K562 (cell line): Measurements from ENCODE around the gene GABRQ. TPM values are rescaled to one million over a fixed set of nuclear protein-coding genes. Genes with fewer than 3 reads are reported as not detected.

ENCODE experiments used
- ATF1 ChIP-seq, 2 experiments: fragments of 450-650 bp in 1 of 2; IDR thresholded peaks; 2 replicates each; pipeline ENCODE4 v1.6.1; 2016; ENCODE audit warnings: missing compliant biosample characterization in 1 of 2, missing genetic modification characterization in 1 of 2
- ATF7 ChIP-seq: fragments of 450-650 bp; IDR thresholded peaks from 2 replicates; pipeline ENCODE4 v1.7.1; 2014; ENCODE audit warnings: mild to moderate bottlenecking, moderate library complexity
- CHD2 ChIP-seq: IDR thresholded peaks from 2 replicates; pipeline ENCODE4 v1.6.1; 2011; ENCODE audit warnings: low read depth, low read length
- ILK ChIP-seq: fragments of 450-650 bp; IDR thresholded peaks from 2 replicates; pipeline ENCODE4 v1.6.1; 2016; ENCODE audit warnings: missing genetic modification characterization, low read depth, mild to moderate bottlenecking, missing compliant biosample characterization, moderate library complexity, borderline replicate concordance
- JUND ChIP-seq, 2 experiments: IDR thresholded peaks; 2 replicates in 1 of 2; 3 replicates in 1 of 2; pipeline ENCODE4 v1.6.1; 2011; ENCODE audit warnings: borderline replicate concordance in 2 of 2, low read depth in 2 of 2, low read length in 2 of 2, improper control_type of control experiment in 1 of 2, missing biosample characterization in 1 of 2, missing genetic modification characterization in 1 of 2, missing genetic modification reagents in 1 of 2
- KAT2B ChIP-seq: IDR thresholded peaks from one replicate; pipeline ENCODE4 v1.6.1; 2012; ENCODE audit warnings: low read depth, mild to moderate bottlenecking, control low read depth, inconsistent platforms, low read length, moderate library complexity
- MTA1 ChIP-seq: fragments of 450-650 bp; IDR thresholded peaks from 2 replicates; pipeline ENCODE4 v1.6.1; 2017; ENCODE audit warnings: borderline replicate concordance
- PCBP2 ChIP-seq: fragments of 200-400 bp; formaldehyde crosslinking; IDR thresholded peaks from 2 replicates; pipeline ENCODE4 v1.6.1; 2018; ENCODE audit warnings: low read length, low read depth, mild to moderate bottlenecking, moderate library complexity; ENCODE audit not compliant: poor library complexity, severe bottlenecking
- ZNF407 ChIP-seq: fragments of 450-650 bp; IDR thresholded peaks from 2 replicates; pipeline ENCODE4 v1.6.1; 2016; ENCODE audit warnings: low read depth
- ZNF668 ChIP-seq: fragments of 250-450 bp; sonication (Bioruptor Pico); IDR thresholded peaks from 2 replicates; pipeline ENCODE4 v1.8.0; 2022; ENCODE audit warnings: mild to moderate bottlenecking, inconsistent platforms
- polyA plus RNA-seq, 8 experiments: library from polyadenylated mRNA; depleted of rRNA in 4 of 8; stranded (reverse) in 5 of 8; unstranded in 3 of 8; fragments of >200 nt; fragmentation: Nextera tagmentation in 2 of 8; fragmentation: Illumina TruSeq in 1 of 8; extraction: Ambion mirVana in 2 of 8; extraction: Trizol in 1 of 8; gene quantifications; 2 replicates each; pipeline versions ENCODE4 v1.2.1 to v1.2.3, GENCODE V29; 2011 to 2014; ENCODE audit warnings: inconsistent platforms in 1 of 8, missing spikeins in 1 of 8
- total RNA-seq, 7 experiments: library from RNA; depleted of rRNA in 6 of 7; stranded (reverse); fragments of >200 nt in 6 of 7; fragmentation: Illumina TruSeq in 2 of 7; extraction: Trizol in 2 of 7; gene quantifications; 2 replicates each; pipeline versions ENCODE4 v1.2.1 to v1.2.3, GENCODE V29; 2011 to 2021; ENCODE audit warnings: low replicate concordance in 1 of 7

GABRQ gene
- total and polyA plus RNA-seq, 9 of the 15 experiments (the other 6 are each of a cell fraction or from before 2014, with no cell fraction given), result 0.25 to 3.2 (median 1.8) TPM

GRCh38 chrX:152640034-152640818 is 2.5 kb downstream of the GABRQ start (continued):
- TF ChIP-seq ZNF407 (no peak), CHD2 (no peak), ZNF668 (no peak), PCBP2 (no peak), MTA1 (no peak), ATF7 (peak; percentile 51; the same call in 1 of the 2 replicates), JUND (IDR thresholded peaks at IDR 0.05; ENCODE audit: borderline replicate concordance, low read depth, low read length) (peak; percentile 95), JUND (tag; IDR thresholded peaks at IDR 0.05; ENCODE audit: borderline replicate concordance, low read depth, low read length) (peak; percentile 93), KAT2B (no peak), ATF1 (CRISPR knock-in tag; IDR thresholded peaks at IDR 0.05) (no peak), ATF1 (tag; IDR thresholded peaks at IDR 0.05) (peak; percentile 75), ILK (no peak)
